ENCODE measurements around the gene MARCHF3.

MARCHF3 gene, protein sequence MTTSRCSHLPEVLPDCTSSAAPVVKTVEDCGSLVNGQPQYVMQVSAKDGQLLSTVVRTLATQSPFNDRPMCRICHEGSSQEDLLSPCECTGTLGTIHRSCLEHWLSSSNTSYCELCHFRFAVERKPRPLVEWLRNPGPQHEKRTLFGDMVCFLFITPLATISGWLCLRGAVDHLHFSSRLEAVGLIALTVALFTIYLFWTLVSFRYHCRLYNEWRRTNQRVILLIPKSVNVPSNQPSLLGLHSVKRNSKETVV

DNA sequence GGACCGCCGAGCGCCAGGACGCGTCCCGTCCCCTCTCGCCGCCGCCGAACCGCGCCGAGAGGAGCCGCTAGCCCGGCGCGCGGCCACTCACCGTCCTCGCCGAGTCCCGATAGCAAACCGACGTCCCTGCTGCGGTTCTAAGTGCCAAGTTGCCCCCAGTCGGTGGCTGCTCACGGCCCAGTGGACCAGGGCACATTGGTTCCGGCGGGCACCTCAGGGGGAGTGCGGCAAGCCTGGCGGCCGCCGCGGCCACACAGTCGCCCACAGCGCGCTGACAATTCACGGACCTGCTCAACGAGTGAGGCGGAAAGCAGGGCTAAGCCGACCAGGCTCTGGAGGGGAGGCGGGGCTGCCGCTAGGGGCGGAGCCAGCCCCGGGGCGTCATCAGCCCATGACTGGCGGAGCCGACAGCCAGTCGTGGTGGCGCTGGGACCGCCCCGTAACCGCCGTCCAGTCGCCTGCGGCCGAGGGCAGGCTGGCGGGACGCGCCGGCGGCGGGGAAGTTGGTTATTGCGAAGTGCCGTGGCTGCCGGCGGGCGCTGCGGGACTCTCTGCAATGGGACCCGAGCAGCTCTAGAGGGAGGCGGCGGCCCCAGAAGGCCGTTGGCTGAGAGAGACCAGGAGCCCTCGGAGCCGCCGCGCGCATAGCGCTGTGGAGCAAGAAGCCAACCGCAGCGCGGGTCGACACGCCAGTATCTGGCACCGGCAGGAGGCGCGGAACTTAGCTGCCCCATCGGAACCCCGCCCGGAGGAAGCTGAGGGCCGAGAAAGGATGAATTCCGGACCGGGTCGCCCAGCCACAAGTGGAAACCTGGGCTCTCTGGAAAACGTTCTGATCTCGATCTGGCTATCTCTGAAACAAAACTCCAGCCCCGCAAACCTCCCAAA lies at the start of gene MARCHF3:
Gene MARCHF3 (minus strand): TSS at position 300 of the 888 bp plus-strand sequence. CDS start 112,387 bp downstream, outside the sequence.
- peak within 1 kb of the TSS; percentile 77 for H3K4me3 ChIP-seq (ENCODE audit: low read length)
- TF ChIP-seq, protein P1, sequence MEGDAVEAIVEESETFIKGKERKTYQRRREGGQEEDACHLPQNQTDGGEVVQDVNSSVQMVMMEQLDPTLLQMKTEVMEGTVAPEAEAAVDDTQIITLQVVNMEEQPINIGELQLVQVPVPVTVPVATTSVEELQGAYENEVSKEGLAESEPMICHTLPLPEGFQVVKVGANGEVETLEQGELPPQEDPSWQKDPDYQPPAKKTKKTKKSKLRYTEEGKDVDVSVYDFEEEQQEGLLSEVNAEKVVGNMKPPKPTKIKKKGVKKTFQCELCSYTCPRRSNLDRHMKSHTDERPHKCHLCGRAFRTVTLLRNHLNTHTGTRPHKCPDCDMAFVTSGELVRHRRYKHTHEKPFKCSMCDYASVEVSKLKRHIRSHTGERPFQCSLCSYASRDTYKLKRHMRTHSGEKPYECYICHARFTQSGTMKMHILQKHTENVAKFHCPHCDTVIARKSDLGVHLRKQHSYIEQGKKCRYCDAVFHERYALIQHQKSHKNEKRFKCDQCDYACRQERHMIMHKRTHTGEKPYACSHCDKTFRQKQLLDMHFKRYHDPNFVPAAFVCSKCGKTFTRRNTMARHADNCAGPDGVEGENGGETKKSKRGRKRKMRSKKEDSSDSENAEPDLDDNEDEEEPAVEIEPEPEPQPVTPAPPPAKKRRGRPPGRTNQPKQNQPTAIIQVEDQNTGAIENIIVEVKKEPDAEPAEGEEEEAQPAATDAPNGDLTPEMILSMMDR (conservative IDR thresholded peaks at IDR 0.05; ENCODE audit: low read depth, low read length) = peak; percentile 22
- peak; percentile 82 for DNase-seq (ENCODE audit: low read depth)

DNA sequence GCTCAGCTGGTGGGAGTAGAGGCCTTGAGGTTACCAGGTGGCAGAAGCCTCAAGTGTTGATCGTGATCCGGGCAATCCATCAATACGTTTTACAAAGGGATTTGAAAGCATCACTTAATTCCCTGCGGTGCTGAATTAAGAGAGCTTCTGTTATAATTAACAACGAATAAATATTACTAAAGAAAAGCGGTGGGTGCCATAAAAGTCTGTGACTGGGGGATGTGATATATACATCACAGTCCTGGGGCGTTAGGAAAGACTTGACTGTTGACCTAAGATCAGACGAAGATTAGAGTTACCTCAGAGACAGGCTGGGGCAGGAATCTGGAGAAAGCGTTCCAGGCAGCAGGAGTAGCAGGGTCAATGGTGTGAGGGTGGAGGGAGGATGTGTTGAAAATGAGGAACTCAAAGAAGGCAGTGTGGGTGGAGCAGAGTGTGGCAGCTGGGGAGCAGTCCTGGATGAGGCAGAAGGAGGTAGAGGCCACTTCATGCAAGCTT lies 49.7 kb upstream of the MARCHF3 start:
- DNase-seq (ENCODE audit: low read depth) = no peak
- TF ChIP-seq, protein P1 (conservative IDR thresholded peaks at IDR 0.05; ENCODE audit: low read depth, low read length) = no peak
- H3K4me3 ChIP-seq (ENCODE audit: low read length) = no peak overlapping the region

DNA sequence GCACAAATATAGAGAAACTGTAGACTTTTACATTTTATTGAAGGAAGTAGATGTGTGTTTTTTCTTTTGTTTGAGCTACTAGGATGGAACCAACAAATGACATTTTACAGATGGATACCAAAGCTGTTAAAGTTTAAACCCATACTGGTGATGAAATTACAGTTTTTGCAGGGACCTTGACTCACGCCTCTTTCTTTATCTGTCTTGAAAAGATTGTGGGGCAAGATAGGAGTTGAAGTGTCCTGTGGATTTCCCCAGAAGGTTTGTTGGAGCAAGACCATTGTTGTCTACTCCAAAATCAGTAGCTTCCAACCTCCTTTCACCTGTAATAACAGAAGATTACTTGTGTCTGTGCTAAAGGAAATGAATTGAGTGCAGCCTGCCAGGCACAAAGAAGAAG lies 47.0 kb upstream of the MARCHF3 start:
- DNase-seq (ENCODE audit: low read depth) = no peak
- no peak overlapping the region for H3K4me3 ChIP-seq (ENCODE audit: low read length)

DNA sequence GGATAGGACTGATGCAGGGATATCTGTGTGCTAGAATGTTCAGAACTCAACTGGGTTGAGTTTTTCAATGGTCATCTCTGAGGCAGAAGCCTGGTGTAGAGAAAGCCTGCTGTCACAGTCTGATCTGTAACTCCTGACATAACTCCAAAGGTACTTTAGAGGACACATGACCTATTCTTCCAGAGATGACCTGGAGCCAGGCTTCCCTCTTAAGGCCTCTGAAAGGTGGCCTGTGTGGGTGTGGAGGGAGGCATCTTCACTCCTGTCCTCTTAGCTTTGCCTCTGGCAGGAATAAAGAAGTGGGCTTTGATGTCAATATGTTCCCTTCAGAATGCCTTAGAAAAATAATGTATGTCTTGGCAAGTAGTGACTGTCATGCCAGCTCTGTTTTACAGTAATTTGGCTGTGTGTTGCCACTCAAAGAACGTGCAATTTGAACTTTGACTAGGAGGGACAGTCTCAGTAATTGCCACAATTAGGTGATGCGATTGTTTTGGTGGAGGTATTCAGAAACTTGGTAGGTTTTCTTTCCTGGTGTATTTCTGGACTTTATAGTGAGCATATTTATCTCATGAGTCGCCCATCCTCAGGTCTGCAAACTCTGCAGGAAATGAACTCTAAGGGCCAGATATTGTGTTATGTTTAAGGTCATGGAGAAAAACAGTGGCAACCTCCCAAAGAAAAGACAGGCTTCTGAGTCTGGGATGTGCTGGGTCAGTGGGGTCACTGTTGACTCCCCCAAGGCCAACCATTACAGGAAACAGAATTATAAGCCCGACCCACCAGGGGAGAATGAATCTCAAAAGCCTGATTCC lies 46.2 kb upstream of the MARCHF3 start:
- no peak for DNase-seq (ENCODE audit: low read depth)
- H3K4me3 ChIP-seq (ENCODE audit: low read length) = no peak overlapping the region
- TF ChIP-seq, protein P1 (conservative IDR thresholded peaks at IDR 0.05; ENCODE audit: low read depth, low read length) = no peak

More for the DNA sequence above, 47.0 kb upstream of the MARCHF3 start:
- TF ChIP-seq, protein P1 (conservative IDR thresholded peaks at IDR 0.05; ENCODE audit: low read depth, low read length) = no peak

DNA sequence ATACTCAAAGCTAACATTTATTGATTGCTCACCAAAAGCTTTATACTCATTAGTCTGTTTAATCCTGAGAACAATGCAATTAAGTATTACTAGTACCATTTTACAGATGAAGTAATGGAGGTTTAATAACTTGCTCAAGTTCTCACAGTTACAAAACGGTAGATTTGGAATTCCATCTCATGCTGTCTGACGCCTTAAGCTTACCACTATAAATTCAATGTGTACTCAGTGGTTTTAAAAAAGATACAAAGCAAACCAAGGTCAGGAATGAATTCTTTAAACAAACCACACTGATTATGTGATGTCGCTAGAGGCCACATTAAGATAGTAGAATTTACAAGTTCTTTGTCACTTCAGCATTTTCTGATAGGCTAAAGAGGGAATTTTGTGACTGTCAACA lies 44.1 kb upstream of the MARCHF3 start:
- H3K4me3 ChIP-seq (ENCODE audit: low read length) = no peak overlapping the region
- no peak for DNase-seq (ENCODE audit: low read depth)
- TF ChIP-seq, protein P1 (conservative IDR thresholded peaks at IDR 0.05; ENCODE audit: low read depth, low read length) = no peak

DNA sequence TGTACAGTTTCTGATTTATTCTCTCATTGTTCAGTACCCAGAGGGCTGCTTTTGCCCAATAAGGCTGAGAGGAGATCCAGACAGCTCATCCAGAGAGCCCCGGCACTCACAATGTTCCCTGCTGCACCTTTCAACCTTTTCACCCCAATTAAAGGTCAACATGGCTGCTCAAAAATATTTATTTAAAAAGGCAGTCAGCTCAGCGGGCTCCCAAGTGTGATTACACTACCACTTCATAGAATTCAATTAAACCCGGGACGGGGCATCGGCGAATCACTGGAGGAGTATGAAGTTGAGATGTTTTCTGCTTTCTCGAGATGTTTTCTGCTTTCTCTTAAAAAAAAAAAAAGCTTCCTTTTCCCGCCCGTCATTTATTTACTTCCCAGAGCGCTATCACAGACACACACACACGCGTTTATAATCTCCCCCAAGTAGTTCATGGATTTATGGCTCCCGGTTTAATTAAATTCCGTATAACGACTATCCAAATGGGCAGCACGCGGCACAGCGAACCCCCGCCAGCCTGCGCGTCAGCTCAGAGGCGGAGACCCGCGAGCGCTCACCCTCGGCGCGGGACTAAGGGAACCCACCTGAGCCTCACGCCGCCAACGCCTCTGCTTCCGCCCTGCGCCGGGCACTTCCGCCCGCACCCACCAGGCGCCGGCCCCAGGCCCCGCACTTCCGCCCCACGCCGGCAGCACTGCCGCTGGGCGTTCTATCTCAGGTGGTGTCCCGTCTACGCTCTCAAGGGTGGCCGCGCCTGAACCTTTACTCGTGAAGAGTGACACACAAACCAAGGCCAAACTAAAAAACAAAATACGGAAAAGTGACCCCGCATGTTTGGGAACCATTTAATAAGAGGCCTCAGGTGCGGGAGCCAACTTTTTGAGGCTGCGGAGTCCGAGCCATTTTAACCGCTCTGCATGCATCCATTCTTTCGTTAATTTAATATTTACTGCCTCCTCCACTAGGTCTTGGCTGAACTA lies 42.8 kb upstream of the MARCHF3 start, which contains the start of gene C5orf63:
Gene C5orf63 (minus strand): TSS at position 642 of the 986 bp plus-strand sequence. CDS start 14,507 bp downstream, outside the sequence.
- TF ChIP-seq, protein P1 (conservative IDR thresholded peaks at IDR 0.05; ENCODE audit: low read depth, low read length) = no peak
- DNase-seq (ENCODE audit: low read depth) = no peak
- peak within 1 kb of the TSS; percentile 72 for H3K4me3 ChIP-seq (ENCODE audit: low read length)
